Liver (tissue), 9 donors: ENCODE measurements around the gene RGS3. TPM values are rescaled to one million over a fixed set of nuclear protein-coding genes. Genes with fewer than 3 reads are reported as not detected.

Source experiments
- DNase-seq: peaks from one replicate; pipeline ENCODE4 v3.0.0-alpha.2; 2017; ENCODE audit warnings: low spot score
- H3K27ac ChIP-seq, 2 donors: one replicate each; pipeline ENCODE4 v1.7.0; 2013; ENCODE audit warnings: inconsistent platforms in 2 of 2, low read length in 2 of 2, control low read depth in 1 of 2, low read depth in 1 of 2, mild to moderate bottlenecking in 1 of 2
- H3K27me3 ChIP-seq, 4 donors: one replicate each; pipeline versions ENCODE4 v1.6.1 to v1.7.0; 2013; ENCODE audit warnings: low read length in 3 of 4, inconsistent platforms in 1 of 4, mild to moderate bottlenecking in 1 of 4, moderate library complexity in 1 of 4; ENCODE audit not compliant: control insufficient read depth in 4 of 4, insufficient read depth in 4 of 4
- H3K36me3 ChIP-seq, 4 donors: one replicate each; pipeline versions ENCODE4 v1.6.1 to v1.7.0; 2013; ENCODE audit warnings: low read length in 3 of 4, mild to moderate bottlenecking in 3 of 4, low read depth in 1 of 4, moderate library complexity in 1 of 4; ENCODE audit not compliant: control insufficient read depth in 4 of 4, insufficient read depth in 3 of 4
- H3K4me1 ChIP-seq, 4 donors: one replicate each; pipeline versions ENCODE4 v1.6.1 to v1.7.0; 2013; ENCODE audit warnings: low read length in 3 of 4, mild to moderate bottlenecking in 3 of 4, moderate library complexity in 1 of 4; ENCODE audit not compliant: control insufficient read depth in 4 of 4, insufficient read depth in 4 of 4
- H3K4me3 ChIP-seq, 3 donors: one replicate each; pipeline versions ENCODE4 v1.6.1 to v1.7.0; 2013; ENCODE audit warnings: low read length in 3 of 3, control low read depth in 1 of 3, low read depth in 1 of 3, mild to moderate bottlenecking in 1 of 3
- H3K9ac ChIP-seq, 2 donors: one replicate each; pipeline ENCODE4 v1.7.0; 2013; ENCODE audit warnings: low read length in 2 of 2, mild to moderate bottlenecking in 2 of 2, moderate library complexity in 2 of 2, control low read depth in 1 of 2, low read depth in 1 of 2
- H3K9me3 ChIP-seq, 4 donors: one replicate each; pipeline versions ENCODE4 v1.6.1 to v1.7.0; 2013; ENCODE audit warnings: low read length in 3 of 4; ENCODE audit not compliant: control insufficient read depth in 4 of 4
- ATF3 ChIP-seq: IDR thresholded peaks from 2 replicates; pipeline ENCODE4 v1.6.1; 2016; ENCODE audit warnings: antibody characterized with exemption
- EGR1 ChIP-seq, 2 donors: IDR thresholded peaks; 2 replicates each; pipeline ENCODE4 v1.6.1; 2016 to 2018; ENCODE audit warnings: antibody characterized with exemption in 2 of 2, low read depth in 2 of 2
- FOXA1 ChIP-seq: IDR thresholded peaks from 2 replicates; pipeline ENCODE4 v1.6.1; 2016; ENCODE audit warnings: antibody characterized with exemption
- FOXA2 ChIP-seq: IDR thresholded peaks from 2 replicates; pipeline ENCODE4 v1.6.1; 2016; ENCODE audit warnings: antibody characterized with exemption
- GABPA ChIP-seq, 2 donors: IDR thresholded peaks in 1 of 2; conservative IDR thresholded peaks in 1 of 2; 2 replicates each; pipeline ENCODE4 v1.6.1; 2016; ENCODE audit warnings: antibody characterized with exemption in 2 of 2, mild to moderate bottlenecking in 1 of 2, moderate library complexity in 1 of 2
- HNF4A ChIP-seq, 2 donors: conservative IDR thresholded peaks; 2 replicates each; pipeline ENCODE4 v1.6.1; 2016; ENCODE audit warnings: antibody characterized with exemption in 2 of 2, mild to moderate bottlenecking in 2 of 2
- JUND ChIP-seq, 2 donors: IDR thresholded peaks; 2 replicates each; pipeline ENCODE4 v1.6.1; 2016; ENCODE audit warnings: antibody characterized with exemption in 2 of 2
- MAX ChIP-seq: IDR thresholded peaks from 2 replicates; pipeline ENCODE4 v1.6.1; 2016; ENCODE audit warnings: antibody characterized with exemption
- NR2F2 ChIP-seq: IDR thresholded peaks from 2 replicates; pipeline ENCODE4 v1.6.1; 2016; ENCODE audit warnings: antibody characterized with exemption
- REST ChIP-seq: IDR thresholded peaks from 2 replicates; pipeline ENCODE4 v1.6.1; 2016; ENCODE audit warnings: antibody characterized with exemption, mild to moderate bottlenecking
- SP1 ChIP-seq: IDR thresholded peaks from 2 replicates; pipeline ENCODE4 v1.6.1; 2018; ENCODE audit warnings: antibody characterized with exemption, mild to moderate bottlenecking
- TAF1 ChIP-seq: conservative IDR thresholded peaks from 2 replicates; pipeline ENCODE4 v1.6.1; 2016; ENCODE audit warnings: antibody characterized with exemption, mild to moderate bottlenecking
- YY1 ChIP-seq: IDR thresholded peaks from 2 replicates; pipeline ENCODE4 v1.6.1; 2016; ENCODE audit warnings: antibody characterized with exemption, mild to moderate bottlenecking
- WGBS: extraction: QIAGEN DNeasy Blood & Tissue Kit; methylation state at CpG from one replicate; pipeline ENCODE4 v1.1.7; 2013; 5-methylcytosine and 5-hydroxymethylcytosine counted together
- polyA plus RNA-seq, 2 donors: library from polyadenylated mRNA; stranded (reverse) in 1 of 2; unstranded in 1 of 2; fragments of 200-250 nt in 1 of 2; fragments of >200 nt in 1 of 2; fragmentation: Nextera tagmentation in 1 of 2; extraction: Ambion mirVana in 1 of 2; gene quantifications; one replicate each; pipeline versions ENCODE4 v1.2.1 to v1.2.3, GENCODE V29; 2013 to 2015
- total RNA-seq, 2 donors: library from RNA; depleted of rRNA; stranded (reverse); fragments of >200 nt; gene quantifications; one replicate each; pipeline ENCODE4 v1.2.3, GENCODE V29; 2014
- TF ChIP-seq, protein P1 (sequence below): fragments of 150-350 bp; IDR thresholded peaks from 2 replicates; pipeline ENCODE4 v1.5.1; 2017; ENCODE audit warnings: improper control_type of control experiment, low read depth, low read length; ENCODE audit not compliant: missing input control
- donor health status: healthy.
- donor health status: healthy.
- donor health status: healthy.
- donor health status: healthy.
- donor health status: healthy.

Gene RGS3
- total and polyA plus RNA-seq, 4 donors = 13.0 to 65.0 (median 28.3) TPM

- Histone ChIP-seq H3K9me3 (no peaks in the 10 kb centered on the region), H3K9ac (no peak overlapping the region), H3K4me1 (peaks cover 0 to 4% (median 0%) of the 10 kb centered on the region in 4 donors), H3K36me3 (no peaks in the 10 kb centered on the region), H3K27ac (no peak overlapping the region), H3K27me3 (no peaks in the 10 kb centered on the region), H3K4me3 (no peak overlapping the region)
- DNase-seq = no peak
- no peak for TF ChIP-seq GABPA (IDR thresholded peaks at IDR 0.05 in 1 of 2, conservative IDR thresholded peaks at IDR 0.05 in 1 of 2)
- TF ChIP-seq SP1 = no peak
- TF ChIP-seq FOXA2 = no peak
- TF ChIP-seq, protein P1, sequence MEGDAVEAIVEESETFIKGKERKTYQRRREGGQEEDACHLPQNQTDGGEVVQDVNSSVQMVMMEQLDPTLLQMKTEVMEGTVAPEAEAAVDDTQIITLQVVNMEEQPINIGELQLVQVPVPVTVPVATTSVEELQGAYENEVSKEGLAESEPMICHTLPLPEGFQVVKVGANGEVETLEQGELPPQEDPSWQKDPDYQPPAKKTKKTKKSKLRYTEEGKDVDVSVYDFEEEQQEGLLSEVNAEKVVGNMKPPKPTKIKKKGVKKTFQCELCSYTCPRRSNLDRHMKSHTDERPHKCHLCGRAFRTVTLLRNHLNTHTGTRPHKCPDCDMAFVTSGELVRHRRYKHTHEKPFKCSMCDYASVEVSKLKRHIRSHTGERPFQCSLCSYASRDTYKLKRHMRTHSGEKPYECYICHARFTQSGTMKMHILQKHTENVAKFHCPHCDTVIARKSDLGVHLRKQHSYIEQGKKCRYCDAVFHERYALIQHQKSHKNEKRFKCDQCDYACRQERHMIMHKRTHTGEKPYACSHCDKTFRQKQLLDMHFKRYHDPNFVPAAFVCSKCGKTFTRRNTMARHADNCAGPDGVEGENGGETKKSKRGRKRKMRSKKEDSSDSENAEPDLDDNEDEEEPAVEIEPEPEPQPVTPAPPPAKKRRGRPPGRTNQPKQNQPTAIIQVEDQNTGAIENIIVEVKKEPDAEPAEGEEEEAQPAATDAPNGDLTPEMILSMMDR = no peak
- no peak for TF ChIP-seq HNF4A (conservative IDR thresholded peaks at IDR 0.05)
- no peak for TF ChIP-seq REST
- no peak for TF ChIP-seq YY1
- no peak for TF ChIP-seq ATF3
- TF ChIP-seq FOXA1 = no peak
- TF ChIP-seq JUND (IDR thresholded peaks at IDR 0.05) = no peak
- TF ChIP-seq NR2F2 = no peak
- WGBS = 97% methylated on average over 8 of the region's 8 CpGs
These were observed 104.0 kb downstream of the RGS3 start for GRCh38 chr9:113567361-113568080.

DNA sequence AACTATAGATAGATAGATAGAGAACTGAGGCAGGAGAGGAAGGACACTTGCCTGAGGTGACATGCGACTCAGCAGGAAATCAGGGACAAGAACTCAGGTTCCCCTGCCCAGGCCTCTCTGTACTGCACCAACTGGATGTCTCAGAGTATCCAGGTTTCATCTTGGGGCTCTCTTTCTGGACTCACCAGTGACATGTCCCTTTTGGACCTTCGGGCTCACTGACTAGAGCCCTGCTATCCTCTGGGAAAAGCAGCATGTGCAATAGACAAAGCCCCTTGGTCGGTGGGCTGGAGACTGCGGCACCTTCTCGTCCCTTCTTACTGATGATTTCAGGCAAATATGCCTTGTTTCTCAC lies 104.5 kb downstream of the RGS3 start:
- Histone ChIP-seq H3K4me3 (no peak overlapping the region), H3K27ac (no peak overlapping the region), H3K36me3 (no peaks in the 10 kb centered on the region), H3K4me1 (peaks cover 0 to 4% (median 0%) of the 10 kb centered on the region in 4 donors), H3K27me3 (no peaks in the 10 kb centered on the region), H3K9me3 (no peaks in the 10 kb centered on the region), H3K9ac (no peak overlapping the region)
- no peak for DNase-seq
- 95% methylated on average over 5 of the region's 5 CpGs for WGBS
- TF ChIP-seq EGR1 (IDR thresholded peaks at IDR 0.05; ENCODE audit: low read depth in 2 of 2) (no peak), SP1 (no peak), MAX (no peak), ATF3 (no peak), JUND (IDR thresholded peaks at IDR 0.05) (no peak), NR2F2 (no peak), FOXA1 (no peak), TAF1 (no peak), HNF4A (conservative IDR thresholded peaks at IDR 0.05) (no peak)
